CD14-positive monocyte (primary cell): ENCODE data around the gene CFAP157. TPM values are rescaled to one million over a fixed set of nuclear protein-coding genes. Genes with fewer than 3 reads are reported as not detected.
A peak's percentile ranks its signal among the peaks of the same experiment; 100 is the strongest.

Source experiments
- DNase-seq, 3 donors: peaks; one replicate each; pipeline ENCODE4 v3.0.0-alpha.2; 2011 to 2022
- H2AFZ ChIP-seq: 2 replicates; pipeline ENCODE4 v1.6.0; 2012; ENCODE audit warnings: mild to moderate bottlenecking, low read depth, low read length, inconsistent platforms; ENCODE audit not compliant: insufficient read depth, poor library complexity, severe bottlenecking
- H3K27ac ChIP-seq, 2 donors: 1 replicate in 1 of 2; 2 replicates in 1 of 2; pipeline ENCODE4 v1.5.1; 2012 to 2013; ENCODE audit warnings: low read length in 2 of 2, control low read depth in 1 of 2, inconsistent platforms in 1 of 2, low read depth in 1 of 2, mild to moderate bottlenecking in 1 of 2
- H3K27me3 ChIP-seq, 2 donors: one replicate each; pipeline versions ENCODE4 v1.6.0 to v1.6.1; 2011 to 2013; ENCODE audit warnings: low read length in 2 of 2; ENCODE audit not compliant: control insufficient read depth in 2 of 2, insufficient read depth in 2 of 2
- H3K36me3 ChIP-seq, 2 donors: replicated peaks in 1 of 2; 1 replicate in 1 of 2; 2 replicates in 1 of 2; pipeline versions ENCODE4 v1.5.1 to v1.6.1; 2012 to 2013; ENCODE audit warnings: low read length in 2 of 2, control low read depth in 1 of 2, inconsistent platforms in 1 of 2, mild to moderate bottlenecking in 1 of 2; ENCODE audit not compliant: insufficient read depth in 2 of 2, control insufficient read depth in 1 of 2
- H3K4me1 ChIP-seq, 2 donors: 1 replicate in 1 of 2; 2 replicates in 1 of 2; pipeline versions ENCODE4 v1.5.1 to v1.6.1; 2012 to 2013; ENCODE audit warnings: low read length in 2 of 2, control low read depth in 1 of 2, inconsistent platforms in 1 of 2, mild to moderate bottlenecking in 1 of 2, moderate library complexity in 1 of 2; ENCODE audit not compliant: insufficient read depth in 2 of 2, control insufficient read depth in 1 of 2
- H3K4me2 ChIP-seq: replicated peaks from 2 replicates; pipeline ENCODE3; 2012; ENCODE audit warnings: low read length, moderate library complexity, mild to moderate bottlenecking; ENCODE audit not compliant: poor library complexity, severe bottlenecking; ENCODE audit errors: extremely low read depth
- H3K4me3 ChIP-seq, 3 experiments: fragments of 200-600 bp in 1 of 3; sonication (generic) in 1 of 3; replicated peaks in 1 of 3; 1 replicate in 2 of 3; 2 replicates in 1 of 3; pipeline ENCODE4 v1.5.1; 2011 to 2013; ENCODE audit warnings: low read length in 3 of 3, mild to moderate bottlenecking in 3 of 3, control low read depth in 2 of 3, low read depth in 2 of 3, inconsistent platforms in 1 of 3, moderate library complexity in 1 of 3
- H3K79me2 ChIP-seq: 2 replicates; pipeline ENCODE4 v1.6.0; 2012; ENCODE audit warnings: mild to moderate bottlenecking, control low read depth, inconsistent platforms, low read length, moderate library complexity; ENCODE audit not compliant: insufficient read depth
- H3K9ac ChIP-seq: 2 replicates; pipeline ENCODE4 v1.6.0; 2017; ENCODE audit warnings: low read length, mild to moderate bottlenecking; ENCODE audit not compliant: insufficient read depth, poor library complexity, severe bottlenecking
- H3K9me3 ChIP-seq, 2 donors: replicated peaks in 1 of 2; 1 replicate in 1 of 2; 2 replicates in 1 of 2; pipeline versions ENCODE4 v1.5.1 to v1.6.1; 2012 to 2013; ENCODE audit warnings: low read length in 2 of 2, control low read depth in 1 of 2; ENCODE audit not compliant: control insufficient read depth in 1 of 2, insufficient read depth in 1 of 2
- H4K20me1 ChIP-seq: 2 replicates; pipeline ENCODE4 v1.6.0; 2012; ENCODE audit warnings: mild to moderate bottlenecking, low read length, control low read depth, moderate library complexity; ENCODE audit not compliant: insufficient read depth
- H3K27ac Mint-ChIP-seq, 7 donors: one replicate each; pipeline ENCODE4 v1.8.0; 2020; ENCODE audit warnings: mild to moderate bottlenecking in 7 of 7, mixed read lengths in 7 of 7, moderate library complexity in 6 of 7, inconsistent platforms in 2 of 7
- H3K27me3 Mint-ChIP-seq, 3 donors: one replicate each; pipeline ENCODE4 v1.8.0; 2021 to 2022; ENCODE audit warnings: low read depth in 3 of 3, mild to moderate bottlenecking in 3 of 3, mixed read lengths in 3 of 3, moderate library complexity in 3 of 3, inconsistent platforms in 1 of 3
- H3K36me3 Mint-ChIP-seq, 2 donors: one replicate each; pipeline ENCODE4 v1.8.0; 2020; ENCODE audit warnings: mixed read lengths in 2 of 2, inconsistent platforms in 1 of 2, mild to moderate bottlenecking in 1 of 2
- H3K4me1 Mint-ChIP-seq: one replicate; pipeline ENCODE4 v1.8.0; 2020; ENCODE audit warnings: mild to moderate bottlenecking, mixed read lengths
- H3K4me3 Mint-ChIP-seq, 2 donors: one replicate each; pipeline ENCODE4 v1.8.0; 2020; ENCODE audit warnings: mild to moderate bottlenecking in 2 of 2, mixed read lengths in 2 of 2, moderate library complexity in 1 of 2
- H3K9me3 Mint-ChIP-seq, 7 donors: one replicate each; pipeline ENCODE4 v1.8.0; 2020 to 2022; ENCODE audit warnings: mixed read lengths in 7 of 7, mild to moderate bottlenecking in 6 of 7, moderate library complexity in 6 of 7, inconsistent platforms in 2 of 7
- CTCF ChIP-seq: fragments of 200-600 bp; IDR thresholded peaks from one replicate; pipeline ENCODE4 v1.8.0; 2022; ENCODE audit warnings: antibody characterized with exemption, mild to moderate bottlenecking
- WGBS: methylation state at CpG from one replicate; pipeline ENCODE4 v1.1.5; 2013; ENCODE audit warnings: missing lambda C conversion rate; ENCODE audit not compliant: insufficient coverage; 5-methylcytosine and 5-hydroxymethylcytosine counted together
- intact Hi-C, 2 donors: fragments of 100-400 bp; cut with micrococcal nuclease; formaldehyde crosslinking; loops; one replicate each; pipeline versions ENCODE4 v1.15.0 to v1.15.1; 2023
- polyA plus RNA-seq, 3 donors: library from polyadenylated mRNA; depleted of rRNA in 1 of 3; unstranded in 2 of 3; stranded (reverse) in 1 of 3; fragments of 300-500 nt in 2 of 3; fragments of >200 nt in 1 of 3; fragmentation: Illumina TruSeq in 2 of 3; gene quantifications; 1 replicate in 2 of 3; 2 replicates in 1 of 3; pipeline ENCODE4 v1.2.3, GENCODE V29; 2012 to 2021

CFAP157 gene
- polyA plus RNA-seq, 3 donors = 0.06 to 0.09 TPM; not detected in 1

DNA sequence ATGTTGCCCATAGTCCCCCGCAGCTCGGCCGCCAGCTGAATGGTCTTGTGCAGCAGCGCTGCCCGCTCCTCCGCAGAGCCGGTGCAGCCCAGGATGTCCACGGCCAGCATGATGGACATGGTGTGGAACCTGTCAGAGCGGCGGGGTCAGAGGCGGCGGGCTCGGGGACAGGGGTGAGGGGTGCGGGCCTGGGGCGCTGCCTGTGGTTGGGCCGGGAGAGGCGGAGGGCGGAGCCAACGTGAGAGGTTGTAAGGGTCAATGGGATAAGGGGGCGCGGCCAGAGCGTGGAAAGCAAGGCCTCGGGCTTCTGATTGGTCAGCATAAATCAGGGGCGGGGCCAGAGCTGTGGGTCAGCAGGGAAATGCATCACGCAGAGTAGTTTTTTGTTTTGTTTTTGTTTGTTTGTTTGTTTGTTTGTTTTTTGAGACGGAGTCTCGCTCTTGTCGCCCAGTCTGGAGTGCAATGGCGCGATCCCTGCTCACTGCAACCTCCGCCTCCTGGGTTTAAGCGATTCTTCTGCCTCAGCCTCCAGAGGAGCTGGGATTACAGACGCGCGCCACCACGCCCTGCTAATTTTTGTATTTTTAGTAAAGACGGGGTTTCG is 35.1 kb downstream of the CFAP157 start:
- no peaks in the 10 kb centered on the region for H3K27me3 ChIP-seq
- Mint-ChIP-seq H3K27ac (peak overlapping the region; percentile 24 to 88 (median 77)), H3K9me3 (no peaks in the 10 kb centered on the region), H3K4me3 (no peak overlapping the region), H3K36me3 (peaks cover 66 to 94% of the 10 kb centered on the region in 2 donors), H3K4me1 (peaks cover 3% of the 10 kb centered on the region), H3K27me3 (no peaks in the 10 kb centered on the region)
- H3K79me2 ChIP-seq = peaks cover 2% of the 10 kb centered on the region
- no peak overlapping the region for H3K9ac ChIP-seq
- no peak for DNase-seq
- TF ChIP-seq CTCF = no peak
- peaks cover 88% of the 10 kb centered on the region for H4K20me1 ChIP-seq
- no peaks in the 10 kb centered on the region for H3K9me3 ChIP-seq
- no peak overlapping the region for H3K4me2 ChIP-seq
- no peak overlapping the region for H3K4me3 ChIP-seq
- 97% methylated on average over 38 of the region's 38 CpGs for WGBS
- no peak overlapping the region for H2AFZ ChIP-seq
- H3K36me3 ChIP-seq = peaks cover 83 to 92% of the 10 kb centered on the region in 2 donors
- no peak overlapping the region for H3K27ac ChIP-seq
- intact Hi-C loops = no loop called here
- H3K4me1 ChIP-seq = peaks cover 0 to 9% of the 10 kb centered on the region in 2 donors

DNA sequence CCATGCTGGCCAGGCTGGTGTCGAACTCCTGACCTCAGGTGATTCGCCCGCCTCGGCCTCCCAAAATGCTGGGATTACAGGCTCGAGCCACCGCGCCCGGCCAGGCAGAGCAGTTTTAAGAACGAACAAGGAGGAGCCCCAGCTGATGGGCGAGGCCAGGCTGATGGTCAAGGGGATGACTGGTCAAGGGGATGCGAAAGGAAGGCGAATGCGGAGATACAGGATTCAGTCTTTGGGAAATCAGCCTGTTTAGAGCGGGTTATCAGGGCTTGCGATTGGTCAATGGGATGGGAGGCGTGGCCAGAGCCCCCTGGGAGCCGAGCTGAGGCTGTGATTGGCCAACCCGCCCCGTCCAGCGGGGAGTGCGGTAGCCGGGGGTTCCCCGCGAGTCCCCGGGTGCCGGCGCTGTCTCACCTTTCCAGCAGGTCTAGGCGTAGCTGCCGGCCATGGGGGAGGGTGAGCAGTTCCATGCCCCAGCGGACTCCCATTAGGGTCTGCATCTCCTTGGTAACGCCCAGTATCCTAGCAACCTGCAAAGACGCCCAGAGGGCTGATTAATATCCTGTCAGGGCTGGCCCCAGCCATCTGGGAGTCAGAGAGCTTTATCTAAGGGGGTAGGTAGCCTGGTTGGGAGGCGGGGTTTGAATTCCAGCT is 35.8 kb downstream of the CFAP157 start:
- Histone ChIP-seq H3K79me2 (peaks cover 2% of the 10 kb centered on the region), H3K4me1 (peaks cover 0 to 9% of the 10 kb centered on the region in 2 donors), H3K9ac (no peak overlapping the region), H3K36me3 (peaks cover 89 to 98% of the 10 kb centered on the region in 2 donors), H3K4me3 (no peak overlapping the region), H4K20me1 (peaks cover 94% of the 10 kb centered on the region), H3K27ac (no peak overlapping the region), H3K27me3 (no peaks in the 10 kb centered on the region), H2AFZ (no peak overlapping the region), H3K9me3 (no peaks in the 10 kb centered on the region), H3K4me2 (no peak overlapping the region)
- Mint-ChIP-seq H3K4me3 (no peak overlapping the region), H3K9me3 (no peaks in the 10 kb centered on the region), H3K27me3 (no peaks in the 10 kb centered on the region), H3K27ac (peak overlapping the region in 4 of 7 donors; percentile 34 to 86 (median 52)), H3K4me1 (peaks cover 3% of the 10 kb centered on the region), H3K36me3 (peaks cover 68 to 97% of the 10 kb centered on the region in 2 donors)
- 97% methylated on average over 27 of the region's 33 CpGs for WGBS
- intact Hi-C loops = no loop called here
- no peak for TF ChIP-seq CTCF
- no peak for DNase-seq
